Activated gamma-delta T cell (primary cell): ENCODE measurements around the gene SLC51A.
A peak's percentile ranks its signal among the peaks of the same experiment; 100 is the strongest.

Experiments used
- DNase-seq: peaks from one replicate; lab custom pipeline; 2025; lab: John Stamatoyannopoulos, UW

The SLC51A gene

GRCh38 chr3:196238612-196239560 is 22.6 kb downstream of the SLC51A start:
- DNase-seq, result no peak

- no peak for DNase-seq
Observed at GRCh38 chr3:196240424-196240823, 24.1 kb downstream of the SLC51A start.

- DNase-seq, result no peak
Observed at GRCh38 chr3:196241704-196242103, 25.4 kb downstream of the SLC51A start.

GRCh38 chr3:196244166-196244565 is 27.8 kb downstream of the SLC51A start:
- DNase-seq, result peak; percentile 17

GRCh38 chr3:196246612-196247308 is 30.4 kb downstream of the SLC51A start:
- DNase-seq, result no peak

GRCh38 chr3:196251918-196252317 is 35.6 kb downstream of the SLC51A start:
- no peak for DNase-seq

- DNase-seq, result no peak
Observed at GRCh38 chr3:196254376-196255283, 38.3 kb downstream of the SLC51A start.

- no peak for DNase-seq
Observed at GRCh38 chr3:196255776-196256175, 39.4 kb downstream of the SLC51A start.

GRCh38 chr3:196260784-196261183 is 44.5 kb downstream of the SLC51A start:
- no peak for DNase-seq

GRCh38 chr3:196263819-196264218 is 47.5 kb downstream of the SLC51A start:
- DNase-seq, result no peak

GRCh38 chr3:196268284-196269163 is 52.2 kb downstream of the SLC51A start:
- DNase-seq, result no peak

- DNase-seq, result no peak
Observed at GRCh38 chr3:196270499-196270898, 54.2 kb downstream of the SLC51A start.

- no peak for DNase-seq
Observed at GRCh38 chr3:196272826-196273225, 56.5 kb downstream of the SLC51A start.

- no peak for DNase-seq
Observed at GRCh38 chr3:196273655-196274054, 57.3 kb downstream of the SLC51A start.

- DNase-seq, result no peak
Observed at GRCh38 chr3:196274585-196274984, 58.3 kb downstream of the SLC51A start.

GRCh38 chr3:196275126-196275525 is 58.8 kb downstream of the SLC51A start:
- DNase-seq, result no peak

GRCh38 chr3:196280689-196281440 is 64.5 kb downstream of the SLC51A start:
- DNase-seq, result no peak

- DNase-seq, result no peak
Observed at GRCh38 chr3:196281962-196282361, 65.6 kb downstream of the SLC51A start.
